ENCODE measurements around the gene HS6ST1.
"Not testable (repeated sequence)": the region's sequence is repeated elsewhere in the genome, so short reads cannot be mapped to it uniquely, and the experiment has no call there.

The HS6ST1 gene

DNA sequence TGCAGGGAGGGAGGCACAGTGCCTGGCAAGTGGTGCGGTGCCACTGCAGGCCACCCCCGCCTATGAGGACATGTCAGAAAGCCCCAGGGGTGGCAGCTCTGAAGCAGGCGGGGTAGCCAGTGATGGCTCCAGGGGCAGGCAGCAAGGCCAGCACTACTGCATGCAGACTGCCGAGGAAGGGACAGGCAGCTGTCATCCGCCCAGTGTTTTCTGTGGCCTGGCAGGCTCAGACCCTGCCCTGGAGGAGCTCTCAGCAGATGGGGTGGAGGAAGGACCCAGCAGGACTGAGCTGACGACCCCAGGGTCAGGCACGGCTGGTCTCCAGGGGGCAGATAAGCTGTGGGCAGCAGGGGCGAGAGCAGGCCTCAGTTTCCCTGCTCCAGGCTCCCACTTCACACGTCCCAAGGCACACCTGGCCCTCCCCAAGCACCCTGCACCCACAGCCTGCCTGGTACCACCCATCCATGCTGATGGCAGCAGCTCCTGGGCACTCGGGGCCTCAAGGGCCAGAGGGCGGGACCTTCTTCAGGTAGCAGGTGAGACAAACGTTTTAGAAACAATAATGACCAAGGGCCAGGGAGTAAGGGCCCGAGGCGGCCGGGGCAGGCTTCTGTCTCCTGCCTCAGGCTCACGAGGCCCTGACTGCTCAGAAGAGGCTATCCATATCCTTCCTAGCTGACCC, 48.5 kb downstream of the HS6ST1 start:
- no peaks in the 10 kb centered on the region for H3K9me2 ChIP-seq (ENCODE audit: low read depth, low read length)
- H3F3A ChIP-seq (ENCODE audit: insufficient read depth, low read length) = no peaks in the 10 kb centered on the region
- no peaks in the 10 kb centered on the region for H4K20me1 ChIP-seq (ENCODE audit: insufficient read depth, low read length)
- peaks cover 6% of the 10 kb centered on the region for H3K9me3 ChIP-seq (ENCODE audit: low read length)
- H3K27ac ChIP-seq (ENCODE audit: low read depth, low read length, poor library complexity, severe bottlenecking) = no peak overlapping the region
- H2AFZ ChIP-seq (ENCODE audit: low read length) = no peak overlapping the region
- no peaks in the 10 kb centered on the region for H3K27me3 ChIP-seq (ENCODE audit: insufficient read depth, low read length)
- no peak overlapping the region for H3K4me3 ChIP-seq (ENCODE audit: low read depth, low read length, poor library complexity, severe bottlenecking)
- no peak for TF ChIP-seq EZH2 (IDR thresholded peaks at IDR 0.05; ENCODE audit: borderline replicate concordance, low read length)
- TF ChIP-seq, protein P1, sequence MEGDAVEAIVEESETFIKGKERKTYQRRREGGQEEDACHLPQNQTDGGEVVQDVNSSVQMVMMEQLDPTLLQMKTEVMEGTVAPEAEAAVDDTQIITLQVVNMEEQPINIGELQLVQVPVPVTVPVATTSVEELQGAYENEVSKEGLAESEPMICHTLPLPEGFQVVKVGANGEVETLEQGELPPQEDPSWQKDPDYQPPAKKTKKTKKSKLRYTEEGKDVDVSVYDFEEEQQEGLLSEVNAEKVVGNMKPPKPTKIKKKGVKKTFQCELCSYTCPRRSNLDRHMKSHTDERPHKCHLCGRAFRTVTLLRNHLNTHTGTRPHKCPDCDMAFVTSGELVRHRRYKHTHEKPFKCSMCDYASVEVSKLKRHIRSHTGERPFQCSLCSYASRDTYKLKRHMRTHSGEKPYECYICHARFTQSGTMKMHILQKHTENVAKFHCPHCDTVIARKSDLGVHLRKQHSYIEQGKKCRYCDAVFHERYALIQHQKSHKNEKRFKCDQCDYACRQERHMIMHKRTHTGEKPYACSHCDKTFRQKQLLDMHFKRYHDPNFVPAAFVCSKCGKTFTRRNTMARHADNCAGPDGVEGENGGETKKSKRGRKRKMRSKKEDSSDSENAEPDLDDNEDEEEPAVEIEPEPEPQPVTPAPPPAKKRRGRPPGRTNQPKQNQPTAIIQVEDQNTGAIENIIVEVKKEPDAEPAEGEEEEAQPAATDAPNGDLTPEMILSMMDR (IDR thresholded peaks at IDR 0.05; ENCODE audit: low read length) = no peak
- H3K4me2 ChIP-seq (ENCODE audit: low read length) = no peak overlapping the region
- no peaks in the 10 kb centered on the region for H3K79me2 ChIP-seq (ENCODE audit: insufficient read depth, low read length)
- no peaks in the 10 kb centered on the region for H3K36me3 ChIP-seq (ENCODE audit: insufficient read depth, low read length)
- H3K9ac ChIP-seq (ENCODE audit: low read length) = no peak overlapping the region
- H3K4me1 ChIP-seq (ENCODE audit: insufficient read depth, low read length, severe bottlenecking) = no peaks in the 10 kb centered on the region

DNA sequence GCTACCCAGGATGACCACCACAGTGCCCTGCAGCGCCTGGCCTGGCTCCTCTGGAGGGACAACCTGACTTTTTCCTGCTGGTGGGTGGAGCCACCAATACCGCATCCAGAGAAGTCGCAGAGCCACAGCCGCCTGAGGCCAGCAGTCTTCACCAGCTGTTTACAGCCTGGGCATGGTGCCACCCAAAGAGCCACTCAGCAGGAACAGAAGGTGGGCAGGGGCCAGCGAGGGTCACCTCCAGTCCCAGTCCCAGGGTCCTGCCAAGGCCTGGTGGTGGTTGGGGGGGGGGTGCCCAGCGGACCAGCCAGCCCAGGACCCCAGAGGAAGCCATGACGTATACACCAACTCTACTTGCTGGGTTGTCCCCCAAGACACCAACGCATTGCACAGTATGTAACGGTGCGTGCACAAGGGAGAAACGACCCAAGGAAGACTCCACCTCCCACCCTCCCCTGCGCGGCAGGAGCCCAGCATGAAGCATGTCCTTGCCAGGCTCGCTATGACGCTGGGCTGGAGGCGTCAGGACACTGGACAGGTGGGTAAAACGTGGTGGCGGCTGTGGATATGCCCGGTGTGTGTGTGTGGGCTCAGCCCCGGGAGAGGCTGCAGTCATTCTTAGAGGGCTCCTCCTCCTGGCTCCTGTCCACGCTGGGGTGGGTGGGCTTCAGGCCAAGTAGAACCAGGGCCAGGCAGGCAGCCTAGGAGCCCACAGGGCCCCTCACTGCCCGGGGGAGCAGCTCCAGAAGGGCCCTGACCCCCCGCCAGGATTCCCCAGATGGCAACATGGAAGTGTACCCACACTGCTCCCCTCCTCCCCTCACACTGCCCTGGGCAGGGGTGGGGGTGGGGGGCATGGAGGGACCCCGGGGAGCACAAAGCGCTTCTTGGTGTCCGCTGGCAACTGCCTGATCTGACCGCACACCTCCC, 49.3 kb downstream of the HS6ST1 start:
- H3K4me3 ChIP-seq (ENCODE audit: low read depth, low read length, poor library complexity, severe bottlenecking) = no peak overlapping the region
- no peaks in the 10 kb centered on the region for H3K9me2 ChIP-seq (ENCODE audit: low read depth, low read length)
- H3F3A ChIP-seq (ENCODE audit: insufficient read depth, low read length) = no peaks in the 10 kb centered on the region
- TF ChIP-seq EZH2 (IDR thresholded peaks at IDR 0.05; ENCODE audit: borderline replicate concordance, low read length) = no peak
- TF ChIP-seq, protein P1 (IDR thresholded peaks at IDR 0.05; ENCODE audit: low read length) = no peak
- no peaks in the 10 kb centered on the region for H3K36me3 ChIP-seq (ENCODE audit: insufficient read depth, low read length)
- H3K27me3 ChIP-seq (ENCODE audit: insufficient read depth, low read length) = no peaks in the 10 kb centered on the region
- H2AFZ ChIP-seq (ENCODE audit: low read length) = no peak overlapping the region
- H3K79me2 ChIP-seq (ENCODE audit: insufficient read depth, low read length) = no peaks in the 10 kb centered on the region
- no peaks in the 10 kb centered on the region for H3K4me1 ChIP-seq (ENCODE audit: insufficient read depth, low read length, severe bottlenecking)
- H3K9me3 ChIP-seq (ENCODE audit: low read length) = peaks cover 5% of the 10 kb centered on the region
- H3K9ac ChIP-seq (ENCODE audit: low read length) = no peak overlapping the region
- H3K4me2 ChIP-seq (ENCODE audit: low read length) = no peak overlapping the region
- no peaks in the 10 kb centered on the region for H4K20me1 ChIP-seq (ENCODE audit: insufficient read depth, low read length)
- no peak overlapping the region for H3K27ac ChIP-seq (ENCODE audit: low read depth, low read length, poor library complexity, severe bottlenecking)

DNA sequence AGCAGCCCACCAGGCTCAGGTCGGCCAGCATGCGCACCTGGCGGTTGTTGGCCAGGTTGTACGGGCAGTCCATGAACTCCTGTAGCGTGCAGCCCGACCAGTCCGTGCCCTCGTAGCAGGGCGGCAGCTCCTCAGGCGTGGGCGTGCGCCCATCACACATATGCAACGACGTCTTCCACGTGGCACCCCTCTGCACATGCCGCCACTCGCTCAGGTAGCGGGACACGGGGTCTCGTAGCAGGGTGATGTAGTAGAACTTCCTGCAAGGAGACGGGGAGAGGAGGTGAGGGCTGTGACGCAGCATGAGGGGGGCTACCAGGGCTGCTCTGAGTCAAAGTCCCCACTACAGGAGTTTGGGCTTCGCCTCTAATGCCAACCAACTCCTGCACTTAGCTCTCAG, 50.1 kb downstream of the HS6ST1 start:
- H3K79me2 ChIP-seq (ENCODE audit: insufficient read depth, low read length); H2AFZ ChIP-seq (ENCODE audit: low read length); H3K4me2 ChIP-seq (ENCODE audit: low read length); H3K9me3 ChIP-seq (ENCODE audit: low read length); H3F3A ChIP-seq (ENCODE audit: insufficient read depth, low read length); H3K27ac ChIP-seq (ENCODE audit: low read depth, low read length, poor library complexity, severe bottlenecking); H3K4me1 ChIP-seq (ENCODE audit: insufficient read depth, low read length, severe bottlenecking); H3K9me2 ChIP-seq (ENCODE audit: low read depth, low read length); H3K27me3 ChIP-seq (ENCODE audit: insufficient read depth, low read length); H3K4me3 ChIP-seq (ENCODE audit: low read depth, low read length, poor library complexity, severe bottlenecking); H3K36me3 ChIP-seq (ENCODE audit: insufficient read depth, low read length); H4K20me1 ChIP-seq (ENCODE audit: insufficient read depth, low read length); H3K9ac ChIP-seq (ENCODE audit: low read length): not testable (repeated sequence)

DNA sequence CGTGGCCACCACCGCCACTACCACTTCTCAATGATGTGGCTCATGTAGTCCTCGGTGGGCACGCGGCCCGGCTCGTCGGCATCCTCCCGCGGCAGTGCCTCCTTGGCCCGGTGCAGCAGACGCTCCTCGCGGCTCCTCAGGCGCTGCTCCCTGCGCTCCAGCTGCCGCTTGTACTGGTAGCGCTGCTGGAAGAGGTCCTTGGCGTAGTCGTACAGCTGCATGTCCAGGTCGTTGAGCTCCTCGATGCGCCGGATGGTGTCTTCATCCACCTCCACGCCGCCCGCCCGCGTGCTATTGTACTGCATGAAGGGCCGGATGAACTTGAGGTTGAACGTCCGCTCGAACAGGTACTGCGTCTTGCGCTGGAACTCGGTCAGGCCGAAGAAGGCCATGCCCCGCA, 50.5 kb downstream of the HS6ST1 start:
- not testable (repeated sequence) for H3F3A ChIP-seq (ENCODE audit: insufficient read depth, low read length); H3K4me1 ChIP-seq (ENCODE audit: insufficient read depth, low read length, severe bottlenecking); H4K20me1 ChIP-seq (ENCODE audit: insufficient read depth, low read length)

DNA sequence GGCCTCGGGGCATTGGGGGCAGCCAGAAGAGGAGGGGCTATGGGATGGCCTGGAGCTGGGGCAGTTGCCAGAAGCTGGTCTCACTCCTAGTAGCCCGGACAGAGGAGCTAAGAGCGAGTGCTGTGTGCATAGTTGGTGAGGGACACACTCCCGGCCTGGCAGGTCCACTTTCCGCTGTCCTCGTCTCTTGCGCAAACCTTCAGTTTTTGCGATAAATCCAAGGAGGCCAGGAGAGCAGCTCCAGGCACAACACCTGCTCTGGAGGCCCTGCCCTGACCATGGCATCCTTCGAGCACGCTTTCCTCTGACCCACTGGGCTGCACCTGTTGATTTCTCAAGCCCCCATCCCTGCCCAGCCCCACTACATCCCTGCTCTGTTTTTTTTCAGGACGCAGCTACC, 51.0 kb downstream of the HS6ST1 start:
- not testable (repeated sequence) for H3K4me2 ChIP-seq (ENCODE audit: low read length); H3K9ac ChIP-seq (ENCODE audit: low read length); H3K9me2 ChIP-seq (ENCODE audit: low read depth, low read length); H3F3A ChIP-seq (ENCODE audit: insufficient read depth, low read length); H3K4me1 ChIP-seq (ENCODE audit: insufficient read depth, low read length, severe bottlenecking); H3K27me3 ChIP-seq (ENCODE audit: insufficient read depth, low read length); H3K27ac ChIP-seq (ENCODE audit: low read depth, low read length, poor library complexity, severe bottlenecking); H3K4me3 ChIP-seq (ENCODE audit: low read depth, low read length, poor library complexity, severe bottlenecking); H3K79me2 ChIP-seq (ENCODE audit: insufficient read depth, low read length); H2AFZ ChIP-seq (ENCODE audit: low read length); H4K20me1 ChIP-seq (ENCODE audit: insufficient read depth, low read length); H3K36me3 ChIP-seq (ENCODE audit: insufficient read depth, low read length); H3K9me3 ChIP-seq (ENCODE audit: low read length)

More for the DNA sequence above, 50.5 kb downstream of the HS6ST1 start:
- H3K9ac ChIP-seq (ENCODE audit: low read length); H3K27ac ChIP-seq (ENCODE audit: low read depth, low read length, poor library complexity, severe bottlenecking); H3K4me2 ChIP-seq (ENCODE audit: low read length); H3K9me2 ChIP-seq (ENCODE audit: low read depth, low read length); H3K9me3 ChIP-seq (ENCODE audit: low read length); H2AFZ ChIP-seq (ENCODE audit: low read length); H3K4me3 ChIP-seq (ENCODE audit: low read depth, low read length, poor library complexity, severe bottlenecking); H3K36me3 ChIP-seq (ENCODE audit: insufficient read depth, low read length); H3K27me3 ChIP-seq (ENCODE audit: insufficient read depth, low read length); H3K79me2 ChIP-seq (ENCODE audit: insufficient read depth, low read length): not testable (repeated sequence)

DNA sequence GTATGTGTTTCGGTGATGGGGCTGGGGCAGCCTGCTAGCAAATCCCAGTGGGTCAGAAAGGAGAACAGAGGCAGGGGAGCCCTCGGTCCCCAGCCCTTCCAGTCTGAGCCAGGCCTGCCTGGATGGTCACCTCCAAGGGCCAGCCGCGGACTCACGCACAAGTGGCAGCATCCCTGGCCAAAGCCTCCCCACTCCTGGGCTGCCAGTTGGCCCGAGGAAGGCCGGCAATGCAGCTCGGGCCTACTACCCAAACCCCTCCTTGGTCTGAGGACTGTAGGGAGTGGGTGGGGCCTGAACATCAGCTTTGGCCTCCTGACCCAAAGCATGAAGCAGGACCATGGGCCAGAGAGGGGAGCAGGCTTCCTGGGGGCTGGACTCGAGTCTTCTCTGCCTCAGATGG, 51.5 kb downstream of the HS6ST1 start:
- not testable (repeated sequence) for H3K9me2 ChIP-seq (ENCODE audit: low read depth, low read length)

More for the DNA sequence above, 51.5 kb downstream of the HS6ST1 start:
- H3K4me3 ChIP-seq (ENCODE audit: low read depth, low read length, poor library complexity, severe bottlenecking); H2AFZ ChIP-seq (ENCODE audit: low read length); H3K79me2 ChIP-seq (ENCODE audit: insufficient read depth, low read length); H3K27ac ChIP-seq (ENCODE audit: low read depth, low read length, poor library complexity, severe bottlenecking); H3K9me3 ChIP-seq (ENCODE audit: low read length); H3K27me3 ChIP-seq (ENCODE audit: insufficient read depth, low read length); H3F3A ChIP-seq (ENCODE audit: insufficient read depth, low read length); H3K4me2 ChIP-seq (ENCODE audit: low read length); H3K36me3 ChIP-seq (ENCODE audit: insufficient read depth, low read length); H3K9ac ChIP-seq (ENCODE audit: low read length); H4K20me1 ChIP-seq (ENCODE audit: insufficient read depth, low read length); H3K4me1 ChIP-seq (ENCODE audit: insufficient read depth, low read length, severe bottlenecking): not testable (repeated sequence)

All from OCI-LY1 (cell line).